NCI-H146 treated with DMSO at 0.1 percent for 48 hours (cell line): ENCODE measurements around the gene TRAF7.
"Not testable (repeated sequence)": the region's sequence is repeated elsewhere in the genome, so short reads cannot be mapped to it uniquely, and the experiment has no call there.

Experiments
- DNase-seq: peaks from one replicate; lab custom pipeline; 2025; ENCODE audit not compliant: unreplicated experiment; lab: John Stamatoyannopoulos, UW

The TRAF7 gene

DNA sequence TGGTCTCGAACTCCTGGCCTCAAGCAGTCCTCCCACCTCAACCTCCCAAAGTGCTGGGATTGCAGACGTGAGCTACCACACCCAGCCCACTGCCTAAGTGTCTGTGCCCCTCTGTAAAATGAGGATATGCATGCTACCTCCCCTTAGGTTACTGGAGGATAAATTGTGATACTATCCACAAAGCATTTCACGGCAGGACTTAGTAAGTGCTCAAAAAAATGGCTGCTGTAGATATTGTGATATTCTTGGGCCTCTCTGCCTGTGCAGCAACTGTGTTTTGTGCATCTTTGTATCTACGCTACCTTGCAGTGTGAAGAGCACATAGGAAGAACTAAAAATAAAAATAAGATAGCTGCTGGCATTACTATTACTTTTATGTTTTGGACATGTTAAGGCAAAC, 42.7 kb downstream of the TRAF7 start:
- no peak for DNase-seq

GRCh38 chr16:2199095-2199494, 43.5 kb downstream of the TRAF7 start:
- DNase-seq, result no peak

GRCh38 chr16:2199621-2200139, 44.1 kb downstream of the TRAF7 start:
- no peak for DNase-seq

GRCh38 chr16:2200313-2200712, 44.7 kb downstream of the TRAF7 start:
- DNase-seq, result no peak

DNA sequence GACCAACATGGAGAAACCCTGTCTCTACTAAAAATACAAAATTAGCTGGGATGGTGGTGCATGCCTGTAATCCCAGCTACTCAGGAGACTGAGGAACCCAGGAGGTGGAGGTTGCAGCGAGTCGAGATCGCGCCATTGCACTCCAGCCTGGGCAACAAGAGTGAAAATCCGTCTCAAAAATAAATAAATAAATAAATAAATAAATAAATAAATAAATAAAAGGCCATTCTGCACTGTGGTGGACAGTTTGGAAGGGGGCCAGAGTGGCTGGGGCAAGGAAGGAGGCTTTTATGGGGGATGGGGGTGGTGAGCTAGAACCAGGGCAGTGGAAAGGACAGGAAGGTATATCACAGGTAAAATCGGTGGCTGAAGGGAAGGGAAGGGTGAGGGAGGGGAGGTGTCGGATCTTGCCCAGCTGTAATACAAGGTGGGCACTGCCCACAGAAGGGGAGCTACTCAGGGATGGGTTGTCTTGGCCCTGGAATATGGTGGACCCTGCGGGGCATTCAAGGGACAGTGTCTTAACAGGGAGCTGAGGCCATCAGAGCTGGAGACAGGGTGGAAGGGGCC, 47.6 kb downstream of the TRAF7 start:
- not testable (repeated sequence) for DNase-seq

- DNase-seq, result no peak
Observed at GRCh38 chr16:2204416-2205103, 49.0 kb downstream of the TRAF7 start.

GRCh38 chr16:2205104-2205966, 49.8 kb downstream of the TRAF7 start, which contains the start of gene MLST8:
TSS of gene MLST8 (plus strand) at chr16:2205454. CDS start at chr16:2206086, 632 bp downstream.
- DNase-seq, result peak; percentile 68

GRCh38 chr16:2205967-2206313, 50.4 kb downstream of the TRAF7 start:
- no peak for DNase-seq

DNA sequence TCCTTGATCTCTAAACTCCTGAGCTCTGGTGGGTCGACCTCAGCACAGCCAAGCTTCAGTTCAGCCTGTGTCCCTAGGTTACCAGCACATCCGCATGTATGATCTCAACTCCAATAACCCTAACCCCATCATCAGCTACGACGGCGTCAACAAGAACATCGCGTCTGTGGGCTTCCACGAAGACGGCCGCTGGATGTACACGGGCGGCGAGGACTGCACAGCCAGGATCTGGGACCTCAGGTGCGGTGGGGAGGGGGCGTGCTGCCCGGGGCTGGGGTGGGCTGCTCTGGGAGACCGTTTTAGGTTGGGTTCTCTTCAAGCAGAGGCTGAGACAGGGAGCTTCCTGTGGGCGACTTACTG, 50.8 kb downstream of the TRAF7 start:
- no peak for DNase-seq

DNA sequence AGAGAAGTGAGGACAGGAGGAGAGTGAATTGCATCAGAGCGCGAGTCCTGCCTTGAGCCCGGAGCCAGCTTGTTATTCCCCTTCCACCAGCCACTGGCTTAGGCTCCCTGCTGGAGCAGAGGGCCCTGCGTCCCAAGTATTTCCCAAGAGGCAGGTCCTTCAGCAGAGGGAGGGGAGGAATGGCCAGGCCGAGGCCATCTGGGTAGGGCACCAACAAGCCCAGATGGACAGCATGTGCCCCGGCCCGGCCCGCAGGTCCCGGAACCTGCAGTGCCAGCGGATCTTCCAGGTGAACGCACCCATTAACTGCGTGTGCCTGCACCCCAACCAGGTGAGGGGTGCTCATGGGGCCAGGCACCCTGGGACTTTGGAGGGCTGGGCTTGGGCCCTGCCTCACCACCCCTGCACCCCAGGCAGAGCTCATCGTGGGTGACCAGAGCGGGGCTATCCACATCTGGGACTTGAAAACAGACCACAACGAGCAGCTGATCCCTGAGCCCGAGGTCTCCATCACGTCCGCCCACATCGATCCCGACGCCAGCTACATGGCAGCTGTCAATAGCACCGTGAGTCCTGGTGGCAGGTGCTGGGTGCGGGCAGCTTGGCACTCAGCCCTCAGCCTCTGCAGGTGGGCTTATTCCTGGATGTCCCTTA, 51.3 kb downstream of the TRAF7 start:
- DNase-seq, result no peak

DNA sequence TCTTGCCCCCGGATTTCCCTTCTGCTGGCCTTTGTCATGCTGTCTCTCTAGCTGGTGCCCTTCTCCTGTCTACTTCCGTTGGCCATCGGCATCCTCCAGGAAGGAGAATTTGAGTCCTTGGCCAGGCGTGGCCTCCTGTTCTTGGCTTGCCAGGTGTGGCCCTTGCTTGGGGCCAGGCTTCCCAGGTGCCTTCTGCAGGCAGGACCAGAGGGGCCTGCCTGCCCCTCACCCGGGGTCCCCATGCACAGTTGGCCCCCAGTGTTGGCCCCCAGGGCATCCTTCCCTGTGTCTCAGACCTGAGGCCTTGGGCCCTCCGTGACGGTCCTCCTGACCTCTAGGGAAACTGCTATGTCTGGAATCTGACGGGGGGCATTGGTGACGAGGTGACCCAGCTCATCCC, 52.3 kb downstream of the TRAF7 start:
- no peak for DNase-seq

DNA sequence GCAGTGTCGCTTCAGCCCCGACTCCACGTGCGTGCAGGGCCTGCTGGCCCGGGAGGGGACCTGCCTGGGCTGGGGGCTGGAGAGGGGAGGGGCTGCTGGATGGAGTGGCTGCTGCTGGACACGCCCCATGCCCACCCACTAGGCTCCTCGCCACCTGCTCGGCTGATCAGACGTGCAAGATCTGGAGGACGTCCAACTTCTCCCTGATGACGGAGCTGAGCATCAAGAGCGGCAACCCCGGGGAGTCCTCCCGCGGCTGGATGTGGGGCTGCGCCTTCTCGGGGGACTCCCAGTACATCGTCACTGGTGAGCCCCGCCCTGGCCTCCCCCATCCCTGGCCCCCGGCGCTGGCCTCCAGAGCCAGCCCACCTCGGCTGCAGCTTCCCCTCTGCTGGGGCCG, 52.7 kb downstream of the TRAF7 start:
- no peak for DNase-seq

- no peak for DNase-seq
Observed at GRCh38 chr16:2208772-2209171, 53.2 kb downstream of the TRAF7 start.

DNA sequence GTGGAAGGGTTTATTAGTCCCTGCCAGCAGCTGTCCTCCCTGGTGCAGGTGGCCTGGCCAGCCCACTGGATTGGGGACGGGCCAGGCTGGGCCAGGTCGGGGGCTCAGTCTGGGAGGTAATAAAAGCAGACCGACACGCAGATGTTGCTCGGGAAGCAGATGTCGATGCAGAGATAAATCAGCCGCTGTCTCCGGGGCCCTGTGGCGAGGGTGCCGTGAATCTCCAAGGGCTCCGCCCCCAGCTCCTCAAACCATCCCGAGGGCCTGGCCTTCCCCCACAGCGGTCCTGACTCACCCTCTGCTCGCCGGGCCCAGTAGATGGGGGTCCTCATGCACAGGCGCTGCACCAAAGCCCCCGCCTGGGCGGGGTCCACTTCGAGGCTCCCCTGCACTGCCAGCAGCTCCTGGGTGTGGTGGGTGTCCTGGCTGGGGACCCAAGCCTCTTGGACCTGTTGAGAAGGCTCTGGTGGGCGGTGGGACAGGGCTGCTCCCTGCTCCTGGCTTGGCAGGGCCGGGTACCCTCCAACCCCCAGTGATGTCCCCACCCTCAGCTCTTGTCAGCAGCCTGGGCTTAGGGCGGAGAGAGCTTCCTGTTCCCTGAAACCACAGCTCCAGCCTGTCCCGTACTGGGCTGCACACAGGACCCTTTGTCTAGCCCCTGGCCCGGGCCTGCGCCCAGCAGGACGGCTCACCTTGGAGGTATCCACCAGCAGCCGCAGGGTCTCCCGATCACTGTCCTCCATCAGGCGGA, 53.9 kb downstream of the TRAF7 start:
- no peak for DNase-seq

GRCh38 chr16:2210009-2210332, 54.4 kb downstream of the TRAF7 start:
- no peak for DNase-seq

DNA sequence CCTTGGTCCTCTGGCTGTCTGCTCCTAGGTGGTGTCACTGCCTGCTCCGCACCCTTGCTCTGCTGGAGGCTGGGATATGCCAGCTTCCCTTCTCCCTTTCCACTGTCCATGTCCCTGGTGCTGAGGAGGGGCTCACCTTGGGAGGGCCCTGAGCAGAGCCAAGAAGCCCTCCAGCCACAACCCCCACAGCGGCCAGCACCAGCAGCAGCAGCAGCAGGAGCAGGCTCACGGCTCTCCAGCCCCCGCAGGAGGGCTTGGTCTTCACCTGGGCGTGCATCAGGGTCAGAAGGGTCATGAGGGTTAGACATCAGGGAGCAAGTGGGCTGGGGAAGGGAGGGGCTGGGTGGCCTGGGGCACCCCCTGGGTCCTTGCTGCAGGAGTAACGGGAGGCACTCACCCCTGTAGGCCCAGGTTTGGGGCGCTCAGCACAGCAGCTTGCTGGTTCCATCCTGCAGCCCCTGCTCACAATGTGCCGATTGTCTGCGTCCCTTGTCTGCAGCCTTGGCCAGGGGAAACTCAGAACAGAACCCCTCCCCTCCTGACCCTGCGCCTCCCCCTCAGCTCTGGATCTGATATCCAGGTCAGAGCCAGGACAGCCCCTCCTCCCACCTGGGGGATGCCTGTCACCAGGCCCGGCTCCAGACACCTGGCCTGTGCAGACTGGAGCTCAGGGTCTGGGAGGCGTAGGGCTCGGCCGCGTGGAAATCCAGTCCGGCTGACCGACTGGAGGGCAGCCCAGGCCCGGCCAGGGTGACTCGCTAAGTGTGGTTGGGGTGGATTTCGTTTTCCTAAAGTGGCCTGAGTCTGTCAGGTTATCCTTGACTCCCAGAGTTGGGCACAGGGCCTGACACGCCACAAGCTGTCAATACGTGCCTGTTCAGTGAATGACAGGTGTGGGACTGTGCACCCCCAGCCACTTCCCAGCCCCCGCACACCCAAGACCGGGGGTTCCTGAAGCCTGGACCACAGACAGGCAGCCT, 55.1 kb downstream of the TRAF7 start, which contains the start of gene BRICD5:
Gene BRICD5, minus strand, starts transcription at position 478 of the 980 bp plus-strand sequence. Its CDS starts 30 bp downstream, at position 448.
- no peak for DNase-seq

GRCh38 chr16:2211923-2212347, 56.4 kb downstream of the TRAF7 start:
- DNase-seq, result no peak

- DNase-seq, result no peak
Observed at GRCh38 chr16:2212362-2213324, 57.1 kb downstream of the TRAF7 start.
